ENCODE data around the gene WSB1.

DNA sequence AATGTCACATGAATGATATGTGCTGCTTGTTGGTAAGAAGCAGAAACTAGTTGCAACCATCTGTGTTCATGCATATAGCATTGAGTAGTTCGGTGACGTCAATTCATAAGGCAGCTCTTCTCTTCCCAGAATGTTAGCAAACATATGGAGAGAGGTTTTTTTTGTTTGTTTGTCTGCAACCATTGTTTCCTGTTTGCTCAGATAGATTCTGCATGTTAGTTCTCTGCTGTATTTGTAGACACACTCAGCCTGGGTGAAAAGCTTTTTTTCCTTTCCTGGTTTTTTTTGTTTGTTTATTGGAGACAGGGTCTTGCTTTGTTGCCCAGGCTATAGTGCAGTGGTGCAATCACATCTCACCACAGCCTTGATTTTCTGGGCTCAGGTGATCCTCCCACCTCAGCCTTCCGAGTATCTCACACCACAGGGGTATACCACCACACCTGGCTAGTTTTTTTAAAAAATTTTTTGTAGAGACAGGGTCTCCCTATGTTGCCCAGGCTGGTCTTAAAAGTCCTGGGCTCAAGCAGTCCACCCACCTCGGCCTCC, 16.7 kb downstream of the WSB1 start:
- TF ChIP-seq POLR2AphosphoS5 (IDR thresholded peaks at IDR 0.05) (no peak), POLR2A (IDR thresholded peaks at IDR 0.05) (no peak), EP300 (IDR thresholded peaks at IDR 0.05) (no peak)
- TF ChIP-seq, protein P1, sequence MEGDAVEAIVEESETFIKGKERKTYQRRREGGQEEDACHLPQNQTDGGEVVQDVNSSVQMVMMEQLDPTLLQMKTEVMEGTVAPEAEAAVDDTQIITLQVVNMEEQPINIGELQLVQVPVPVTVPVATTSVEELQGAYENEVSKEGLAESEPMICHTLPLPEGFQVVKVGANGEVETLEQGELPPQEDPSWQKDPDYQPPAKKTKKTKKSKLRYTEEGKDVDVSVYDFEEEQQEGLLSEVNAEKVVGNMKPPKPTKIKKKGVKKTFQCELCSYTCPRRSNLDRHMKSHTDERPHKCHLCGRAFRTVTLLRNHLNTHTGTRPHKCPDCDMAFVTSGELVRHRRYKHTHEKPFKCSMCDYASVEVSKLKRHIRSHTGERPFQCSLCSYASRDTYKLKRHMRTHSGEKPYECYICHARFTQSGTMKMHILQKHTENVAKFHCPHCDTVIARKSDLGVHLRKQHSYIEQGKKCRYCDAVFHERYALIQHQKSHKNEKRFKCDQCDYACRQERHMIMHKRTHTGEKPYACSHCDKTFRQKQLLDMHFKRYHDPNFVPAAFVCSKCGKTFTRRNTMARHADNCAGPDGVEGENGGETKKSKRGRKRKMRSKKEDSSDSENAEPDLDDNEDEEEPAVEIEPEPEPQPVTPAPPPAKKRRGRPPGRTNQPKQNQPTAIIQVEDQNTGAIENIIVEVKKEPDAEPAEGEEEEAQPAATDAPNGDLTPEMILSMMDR (IDR thresholded peaks at IDR 0.05): no peak

All from gastroesophageal sphincter (tissue), 3 donors.